AG10803 (cell line): ENCODE results near the gene MBP.

Experiments
- DNase-seq: peaks from one replicate; pipeline ENCODE4 v3.0.0; 2010; ENCODE audit warnings: low read depth
- H3K4me3 ChIP-seq: 2 replicates; pipeline ENCODE4 v1.5.1; 2011; ENCODE audit warnings: mild to moderate bottlenecking, low read length, control low read depth
- TF ChIP-seq, protein P1 (sequence below): conservative IDR thresholded peaks from 2 replicates; pipeline ENCODE4 v1.5.1; 2011; ENCODE audit warnings: mild to moderate bottlenecking, low read length, control low read depth, inconsistent platforms

Gene MBP

DNA sequence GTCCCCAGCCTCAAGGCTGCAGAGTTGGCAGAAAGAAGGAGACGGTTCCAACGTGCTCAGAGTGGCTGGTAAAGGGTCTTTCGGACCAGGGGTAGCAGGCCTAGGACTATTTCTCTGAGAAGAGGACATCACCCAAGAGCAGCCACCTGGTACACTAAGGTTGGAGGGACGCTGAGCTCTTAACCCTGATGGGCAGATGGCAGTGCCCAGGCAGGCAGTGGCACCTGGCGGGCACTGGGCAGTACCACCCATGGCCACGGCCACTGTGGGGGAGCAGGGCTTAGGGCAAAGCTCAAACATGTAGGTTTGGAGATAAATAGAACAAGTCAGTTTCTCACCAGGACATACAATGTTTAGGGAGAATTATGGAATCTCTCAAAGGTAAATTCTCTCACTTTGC, 53.5 kb downstream of the MBP start:
- H3K4me3 ChIP-seq: no peak overlapping the region
- TF ChIP-seq, protein P1, sequence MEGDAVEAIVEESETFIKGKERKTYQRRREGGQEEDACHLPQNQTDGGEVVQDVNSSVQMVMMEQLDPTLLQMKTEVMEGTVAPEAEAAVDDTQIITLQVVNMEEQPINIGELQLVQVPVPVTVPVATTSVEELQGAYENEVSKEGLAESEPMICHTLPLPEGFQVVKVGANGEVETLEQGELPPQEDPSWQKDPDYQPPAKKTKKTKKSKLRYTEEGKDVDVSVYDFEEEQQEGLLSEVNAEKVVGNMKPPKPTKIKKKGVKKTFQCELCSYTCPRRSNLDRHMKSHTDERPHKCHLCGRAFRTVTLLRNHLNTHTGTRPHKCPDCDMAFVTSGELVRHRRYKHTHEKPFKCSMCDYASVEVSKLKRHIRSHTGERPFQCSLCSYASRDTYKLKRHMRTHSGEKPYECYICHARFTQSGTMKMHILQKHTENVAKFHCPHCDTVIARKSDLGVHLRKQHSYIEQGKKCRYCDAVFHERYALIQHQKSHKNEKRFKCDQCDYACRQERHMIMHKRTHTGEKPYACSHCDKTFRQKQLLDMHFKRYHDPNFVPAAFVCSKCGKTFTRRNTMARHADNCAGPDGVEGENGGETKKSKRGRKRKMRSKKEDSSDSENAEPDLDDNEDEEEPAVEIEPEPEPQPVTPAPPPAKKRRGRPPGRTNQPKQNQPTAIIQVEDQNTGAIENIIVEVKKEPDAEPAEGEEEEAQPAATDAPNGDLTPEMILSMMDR: no peak
- no peak for DNase-seq

DNA sequence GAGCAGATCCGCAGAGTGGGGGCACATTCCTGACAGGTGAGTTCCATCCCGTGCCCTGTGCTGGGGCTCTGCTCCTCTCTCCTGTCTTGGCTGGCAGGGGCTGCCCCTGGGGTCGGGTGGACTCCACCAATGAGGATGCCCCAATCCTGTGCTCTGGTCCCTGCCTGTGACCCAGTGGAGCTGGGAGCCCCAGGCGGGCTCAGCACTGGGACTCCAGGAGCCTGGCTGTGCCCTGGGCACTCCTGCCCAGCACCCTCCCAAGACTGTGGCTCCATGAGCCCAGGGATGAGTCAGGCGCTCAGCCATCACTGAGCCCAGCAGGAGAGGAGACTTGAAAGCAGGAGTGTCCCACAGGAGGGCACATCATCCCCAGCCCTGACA, 53.9 kb downstream of the MBP start:
- no peak overlapping the region for H3K4me3 ChIP-seq
- TF ChIP-seq, protein P1: no peak
- no peak for DNase-seq

DNA sequence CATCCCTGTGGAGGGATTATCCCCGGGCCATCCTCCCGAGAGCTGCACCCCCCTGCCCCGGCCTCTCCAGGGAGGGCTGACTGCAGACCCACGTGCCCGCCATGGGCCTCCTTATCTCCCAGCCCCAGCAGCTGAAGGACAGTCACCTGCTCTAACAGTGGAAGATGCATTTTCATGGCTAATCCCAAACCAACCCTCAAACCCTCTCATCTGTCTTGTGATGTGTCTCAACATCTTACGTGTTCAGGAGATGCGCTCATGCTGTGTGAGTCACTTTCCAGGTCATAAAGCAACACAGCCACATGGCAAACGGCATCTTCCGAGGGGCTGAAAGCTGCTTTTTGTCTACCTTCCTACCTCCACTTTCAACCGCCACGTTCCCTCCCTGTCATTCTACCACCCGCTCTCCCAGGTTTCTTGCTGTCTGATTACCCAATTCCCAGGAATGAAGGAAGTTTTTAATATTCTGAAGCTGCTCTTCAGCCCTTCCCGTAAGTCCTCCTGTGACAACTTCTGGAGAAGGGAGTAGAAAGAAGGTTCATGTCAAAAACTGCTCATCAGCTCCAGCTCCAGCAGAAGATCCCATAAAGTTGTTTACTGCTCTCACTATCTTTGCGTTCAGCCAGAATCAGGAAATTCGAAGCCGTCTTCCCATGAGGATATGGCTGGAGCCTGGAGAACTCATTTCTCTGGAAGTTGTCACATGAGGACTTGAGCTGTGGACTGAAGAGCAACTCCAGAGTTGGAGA, 54.5 kb downstream of the MBP start:
- no peak overlapping the region for H3K4me3 ChIP-seq
- TF ChIP-seq, protein P1: no peak
- DNase-seq: peak; percentile 57

DNA sequence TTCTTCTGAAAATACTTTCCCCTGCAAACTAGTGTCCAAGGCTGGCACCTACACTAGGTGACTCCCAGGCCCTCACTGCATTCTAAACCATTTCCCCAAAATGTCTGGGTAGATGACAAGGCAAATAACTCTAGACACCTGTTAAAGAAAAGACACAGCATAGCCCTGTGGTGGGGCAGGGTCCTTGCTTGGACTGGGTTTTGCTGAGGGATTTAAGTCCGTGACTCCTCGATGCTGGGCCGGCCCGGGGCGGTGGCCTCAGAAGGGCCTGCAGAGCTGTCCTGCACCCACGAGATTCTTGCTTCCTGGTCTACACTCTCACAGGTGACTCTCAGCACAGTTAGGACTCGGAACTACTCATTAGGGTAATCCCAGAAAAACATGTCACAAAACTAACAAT, 55.2 kb downstream of the MBP start:
- no peak for DNase-seq
- TF ChIP-seq, protein P1: no peak
- no peak overlapping the region for H3K4me3 ChIP-seq

DNA sequence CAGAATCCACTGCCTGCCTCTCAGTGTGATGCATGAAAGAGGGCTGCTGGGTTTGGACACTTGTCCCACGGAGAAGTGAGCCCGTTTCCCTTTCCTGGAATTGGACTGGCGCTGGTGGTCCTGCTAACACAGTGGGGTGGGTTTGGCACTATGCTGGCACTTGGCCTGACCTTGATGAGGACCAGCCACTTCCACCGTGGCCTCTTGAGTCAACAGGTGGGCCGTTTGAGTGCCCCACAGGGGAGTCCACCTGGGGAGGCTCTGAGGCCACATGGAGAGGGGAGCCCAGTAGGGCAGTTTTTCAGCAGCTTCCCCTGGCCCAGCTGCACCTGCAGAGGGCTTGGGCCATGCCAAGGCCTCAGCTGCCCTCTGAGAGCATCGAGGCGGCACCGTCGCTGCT, 56.5 kb downstream of the MBP start:
- TF ChIP-seq, protein P1: no peak
- no peak for DNase-seq
- H3K4me3 ChIP-seq: no peak overlapping the region

DNA sequence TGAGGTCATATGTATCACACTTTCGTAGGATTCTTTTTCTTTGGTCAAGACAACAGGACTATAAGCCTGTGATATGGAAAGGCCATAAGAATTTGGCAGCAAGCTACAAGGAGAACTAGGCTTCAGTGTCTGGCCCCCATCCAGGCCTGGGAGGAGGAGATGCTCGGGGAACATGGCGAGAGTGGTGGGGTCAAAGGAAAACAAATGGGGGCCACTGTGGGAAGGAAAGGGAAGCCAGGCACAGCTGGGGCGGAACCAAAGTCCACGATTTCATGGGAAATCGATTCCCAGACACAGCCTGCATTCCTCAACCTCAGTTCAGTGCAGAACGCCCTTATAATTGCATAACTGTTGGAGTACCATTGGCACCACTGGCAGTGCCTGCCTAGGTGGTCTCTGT, 58.2 kb downstream of the MBP start:
- no peak overlapping the region for H3K4me3 ChIP-seq
- TF ChIP-seq, protein P1: no peak
- DNase-seq: no peak

DNA sequence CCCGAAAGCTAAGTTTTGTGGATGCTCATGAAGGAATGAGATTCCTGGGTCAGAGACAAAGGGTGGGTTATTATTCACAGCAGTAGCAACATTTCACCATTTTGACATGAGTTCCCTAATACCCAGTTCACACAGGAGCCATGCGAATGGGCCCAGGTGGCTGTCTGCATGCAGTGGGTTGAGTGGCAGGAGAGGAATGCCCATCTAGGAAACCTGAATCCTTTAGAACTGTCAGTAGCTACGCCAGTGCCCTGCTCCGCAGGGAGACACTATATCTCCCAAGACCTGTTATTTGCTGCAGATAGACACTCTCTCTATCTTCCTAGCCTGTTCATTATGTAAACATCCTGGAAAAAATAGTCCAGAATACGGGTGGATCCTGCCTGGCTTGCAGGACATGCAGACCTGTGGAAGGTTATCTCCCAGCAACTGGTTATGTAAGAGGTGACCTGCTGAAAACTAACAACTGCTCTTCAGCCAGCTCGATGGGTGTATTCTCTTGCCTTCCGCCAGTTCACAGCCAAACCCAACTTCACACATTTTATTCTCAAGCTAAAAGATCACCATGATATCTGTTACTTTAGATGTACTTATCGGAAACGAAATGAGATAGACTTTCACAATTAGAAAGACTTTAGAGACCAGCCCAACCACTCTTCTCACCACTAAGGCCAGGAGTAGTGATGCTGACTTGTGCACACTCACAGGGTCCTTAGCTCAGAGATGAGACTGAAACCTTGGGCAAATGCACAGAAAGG, 59.1 kb downstream of the MBP start:
- no peak for DNase-seq

More for the DNA sequence above, 59.1 kb downstream of the MBP start:
- H3K4me3 ChIP-seq: no peak overlapping the region
- TF ChIP-seq, protein P1: no peak
